ENCODE results near the gene CBL. TPM values are rescaled to one million over a fixed set of nuclear protein-coding genes. Genes with fewer than 3 reads are reported as not detected.

CBL gene
- total RNA-seq, 1 experiment from 2014 or later: 45.6 TPM

- DNase-seq (ENCODE audit: low spot score): no peak
- H3K36me3 Mint-ChIP-seq: peaks cover 28% of the 10 kb centered on the region
- ChIA-PET POLR2A (no interaction called here), CTCF (no interaction called here)
- no peak overlapping the region for H3K4me3 Mint-ChIP-seq
- TF ChIP-seq FOXP4 (CRISPR knock-in tag; IDR thresholded peaks at IDR 0.05): no peak
- no peak for TF ChIP-seq MLX (CRISPR knock-in tag; IDR thresholded peaks at IDR 0.05)
- TF ChIP-seq, protein P1, sequence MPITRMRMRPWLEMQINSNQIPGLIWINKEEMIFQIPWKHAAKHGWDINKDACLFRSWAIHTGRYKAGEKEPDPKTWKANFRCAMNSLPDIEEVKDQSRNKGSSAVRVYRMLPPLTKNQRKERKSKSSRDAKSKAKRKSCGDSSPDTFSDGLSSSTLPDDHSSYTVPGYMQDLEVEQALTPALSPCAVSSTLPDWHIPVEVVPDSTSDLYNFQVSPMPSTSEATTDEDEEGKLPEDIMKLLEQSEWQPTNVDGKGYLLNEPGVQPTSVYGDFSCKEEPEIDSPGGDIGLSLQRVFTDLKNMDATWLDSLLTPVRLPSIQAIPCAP (CRISPR knock-in tag; IDR thresholded peaks at IDR 0.05): no peak
- no peak for TF ChIP-seq TP53 (CRISPR knock-in tag; IDR thresholded peaks at IDR 0.05)
- TF ChIP-seq STAT6 (CRISPR knock-in tag; conservative IDR thresholded peaks at IDR 0.05; ENCODE audit: low read depth): no peak
- no peak for TF ChIP-seq NR1H2 (CRISPR knock-in tag; IDR thresholded peaks at IDR 0.05)
- no peak for TF ChIP-seq FOXJ3 (CRISPR knock-in tag; IDR thresholded peaks at IDR 0.05; ENCODE audit: borderline replicate concordance)
- TF ChIP-seq RORB (CRISPR knock-in tag; IDR thresholded peaks at IDR 0.05): no peak
- no peak for TF ChIP-seq AR (CRISPR knock-in tag; IDR thresholded peaks at IDR 0.05)
- no peak for TF ChIP-seq ZBTB21 (CRISPR knock-in tag; IDR thresholded peaks at IDR 0.05; ENCODE audit: borderline replicate concordance)
- no peak for TF ChIP-seq NR3C1 (CRISPR knock-in tag; conservative IDR thresholded peaks at IDR 0.05; ENCODE audit: low read depth)
- no peak for TF ChIP-seq RELA (CRISPR knock-in tag; IDR thresholded peaks at IDR 0.05; ENCODE audit: borderline replicate concordance)
- no peak for TF ChIP-seq NFATC4 (CRISPR knock-in tag; IDR thresholded peaks at IDR 0.05)
- TF ChIP-seq SMAD3 (CRISPR knock-in tag; IDR thresholded peaks at IDR 0.05; ENCODE audit: borderline replicate concordance): no peak
- no peak for TF ChIP-seq ZNF512 (CRISPR knock-in tag; IDR thresholded peaks at IDR 0.05; ENCODE audit: borderline replicate concordance)
- TF ChIP-seq ZNF263 (CRISPR knock-in tag; IDR thresholded peaks at IDR 0.05; ENCODE audit: low read depth): no peak
- no peak for TF ChIP-seq ZNF219 (CRISPR knock-in tag; IDR thresholded peaks at IDR 0.05; ENCODE audit: borderline replicate concordance)
- no peak for TF ChIP-seq ZNF423 (CRISPR knock-in tag; IDR thresholded peaks at IDR 0.05)
- TF ChIP-seq ATF2 (CRISPR knock-in tag; IDR thresholded peaks at IDR 0.05; ENCODE audit: borderline replicate concordance, low read depth): no peak
- peaks cover 8% of the 10 kb centered on the region; the same call in 1 of the 2 replicates for H3K9me3 Mint-ChIP-seq
- no peaks in the 10 kb centered on the region for H3K27me3 Mint-ChIP-seq (ENCODE audit: low read depth)
- ATAC-seq: no peak
- H3K27ac Mint-ChIP-seq: no peak overlapping the region
- H3K4me1 Mint-ChIP-seq: no peaks in the 10 kb centered on the region
Observed at GRCh38 chr11:119249671-119250010, 43.5 kb downstream of the CBL start.
